ENCODE results near the gene HDAC5. TPM values are rescaled to one million over a fixed set of nuclear protein-coding genes. Genes with fewer than 3 reads are reported as not detected.
"Not testable (repeated sequence)": the region's sequence is repeated elsewhere in the genome, so short reads cannot be mapped to it uniquely, and the experiment has no call there.

Gene HDAC5
- total and polyA plus RNA-seq, 2 donors (not counting 1 experiment from before 2014, with no cell fraction given), result 31.3 to 125 TPM

DNA sequence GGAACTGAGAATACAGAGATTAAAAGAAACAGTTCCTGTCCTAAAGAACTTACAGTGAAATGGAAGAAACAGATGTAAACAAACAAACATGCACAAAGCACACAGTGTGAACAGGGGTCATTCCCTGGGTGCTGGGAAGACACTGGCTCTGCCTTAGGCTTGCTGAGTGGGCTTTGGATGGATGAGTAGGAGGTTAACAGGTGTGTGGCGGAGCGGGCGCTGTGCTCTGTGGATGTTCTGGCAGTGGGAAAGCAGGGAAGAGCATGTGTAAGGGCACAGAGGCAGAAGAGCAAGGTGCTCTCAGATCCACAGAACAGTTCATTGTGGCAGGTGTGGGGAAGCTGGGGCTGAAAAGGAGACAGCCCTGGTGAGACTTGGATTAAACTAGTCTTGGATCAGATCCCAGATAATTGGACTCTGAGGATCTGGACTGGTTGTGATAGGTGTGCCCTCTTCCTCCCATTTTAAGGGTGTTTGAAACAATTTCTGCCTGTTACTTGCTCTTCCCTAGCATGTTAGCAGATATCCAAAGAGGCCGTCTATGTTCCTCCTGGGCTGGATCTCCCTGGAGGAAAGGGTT, 26.4 kb upstream of the HDAC5 start:
- no peak for DNase-seq (ENCODE audit: low read depth in 2 of 2)
- no peak overlapping the region for H3K27ac ChIP-seq (ENCODE audit: insufficient read depth, low read length)
- peaks cover 4% of the 10 kb centered on the region for H3K79me2 ChIP-seq (ENCODE audit: control insufficient read depth, insufficient read depth, low read length)
- peaks cover 13% of the 10 kb centered on the region for H3K36me3 ChIP-seq (ENCODE audit: control insufficient read depth, insufficient read depth, low read length)
- no peak for TF ChIP-seq EZH2 (IDR thresholded peaks at IDR 0.05; ENCODE audit: low read length, missing control alignments)
- TF ChIP-seq, protein P1, sequence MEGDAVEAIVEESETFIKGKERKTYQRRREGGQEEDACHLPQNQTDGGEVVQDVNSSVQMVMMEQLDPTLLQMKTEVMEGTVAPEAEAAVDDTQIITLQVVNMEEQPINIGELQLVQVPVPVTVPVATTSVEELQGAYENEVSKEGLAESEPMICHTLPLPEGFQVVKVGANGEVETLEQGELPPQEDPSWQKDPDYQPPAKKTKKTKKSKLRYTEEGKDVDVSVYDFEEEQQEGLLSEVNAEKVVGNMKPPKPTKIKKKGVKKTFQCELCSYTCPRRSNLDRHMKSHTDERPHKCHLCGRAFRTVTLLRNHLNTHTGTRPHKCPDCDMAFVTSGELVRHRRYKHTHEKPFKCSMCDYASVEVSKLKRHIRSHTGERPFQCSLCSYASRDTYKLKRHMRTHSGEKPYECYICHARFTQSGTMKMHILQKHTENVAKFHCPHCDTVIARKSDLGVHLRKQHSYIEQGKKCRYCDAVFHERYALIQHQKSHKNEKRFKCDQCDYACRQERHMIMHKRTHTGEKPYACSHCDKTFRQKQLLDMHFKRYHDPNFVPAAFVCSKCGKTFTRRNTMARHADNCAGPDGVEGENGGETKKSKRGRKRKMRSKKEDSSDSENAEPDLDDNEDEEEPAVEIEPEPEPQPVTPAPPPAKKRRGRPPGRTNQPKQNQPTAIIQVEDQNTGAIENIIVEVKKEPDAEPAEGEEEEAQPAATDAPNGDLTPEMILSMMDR (conservative IDR thresholded peaks at IDR 0.05 in 1 of 2, IDR thresholded peaks at IDR 0.05 in 1 of 2; ENCODE audit: low read depth in 1 of 2, low read length in 2 of 2), result no peak
- no peaks in the 10 kb centered on the region for H4K20me1 ChIP-seq (ENCODE audit: control insufficient read depth, extremely low read depth, insufficient read depth, low read length)
- H2AFZ ChIP-seq (ENCODE audit: low read length), result no peak overlapping the region
- H3K9ac ChIP-seq (ENCODE audit: insufficient read depth, low read length), result no peak overlapping the region
- H3K4me3 ChIP-seq (replicated peaks in 1 of 4; ENCODE audit: control extremely low read depth in 1 of 4, insufficient read depth in 1 of 4, low read depth in 3 of 4, low read length in 4 of 4), result no peak overlapping the region
- H3K4me1 ChIP-seq (ENCODE audit: control insufficient read depth, extremely low read depth, insufficient read depth, low read length), result no peaks in the 10 kb centered on the region
- no peak overlapping the region for H3K4me2 ChIP-seq (ENCODE audit: extremely low read depth, insufficient read depth, low read length)
- no peaks in the 10 kb centered on the region for H3K9me3 ChIP-seq (ENCODE audit: control insufficient read depth, insufficient read depth, low read depth, low read length)
- no peaks in the 10 kb centered on the region for H3K27me3 ChIP-seq (ENCODE audit: control insufficient read depth, insufficient read depth, low read length)

GRCh38 chr17:44149066-44149465, 25.6 kb upstream of the HDAC5 start:
- not testable (repeated sequence) for H3K4me1 ChIP-seq (ENCODE audit: control insufficient read depth, extremely low read depth, insufficient read depth, low read length); H3K9ac ChIP-seq (ENCODE audit: insufficient read depth, low read length); DNase-seq (ENCODE audit: low read depth in 2 of 2); H3K4me2 ChIP-seq (ENCODE audit: extremely low read depth, insufficient read depth, low read length); H2AFZ ChIP-seq (ENCODE audit: low read length); H4K20me1 ChIP-seq (ENCODE audit: control insufficient read depth, extremely low read depth, insufficient read depth, low read length); H3K79me2 ChIP-seq (ENCODE audit: control insufficient read depth, insufficient read depth, low read length); H3K9me3 ChIP-seq (ENCODE audit: control insufficient read depth, insufficient read depth, low read depth, low read length); H3K4me3 ChIP-seq (replicated peaks in 1 of 4; ENCODE audit: control extremely low read depth in 1 of 4, insufficient read depth in 1 of 4, low read depth in 3 of 4, low read length in 4 of 4); H3K27me3 ChIP-seq (ENCODE audit: control insufficient read depth, insufficient read depth, low read length); H3K27ac ChIP-seq (ENCODE audit: insufficient read depth, low read length)
- peaks cover 10% of the 10 kb centered on the region for H3K36me3 ChIP-seq (ENCODE audit: control insufficient read depth, insufficient read depth, low read length)

DNA sequence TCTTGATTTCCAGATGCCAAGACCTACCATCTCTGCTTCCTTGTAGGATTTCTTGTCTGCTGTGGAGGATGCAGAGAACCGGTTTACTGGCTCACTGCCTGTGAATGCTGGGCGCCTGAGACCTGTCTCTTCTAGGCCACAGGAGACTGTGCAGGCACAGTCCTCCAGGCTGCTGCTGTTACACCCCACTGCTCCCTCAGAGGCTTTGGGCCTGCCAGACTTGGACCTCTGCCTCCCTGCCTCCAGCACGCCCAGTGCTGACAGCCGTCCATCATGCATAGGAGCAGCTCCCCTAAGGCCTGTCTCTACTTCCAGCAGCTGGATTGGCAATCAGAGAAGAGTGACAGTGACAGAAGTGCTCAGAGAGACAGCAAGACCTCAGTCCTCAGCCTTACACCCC, 24.4 kb upstream of the HDAC5 start:
- no peak overlapping the region for H2AFZ ChIP-seq (ENCODE audit: low read length)
- peaks cover 4% of the 10 kb centered on the region for H3K79me2 ChIP-seq (ENCODE audit: control insufficient read depth, insufficient read depth, low read length)
- no peak overlapping the region for H3K4me2 ChIP-seq (ENCODE audit: extremely low read depth, insufficient read depth, low read length)
- no peaks in the 10 kb centered on the region for H4K20me1 ChIP-seq (ENCODE audit: control insufficient read depth, extremely low read depth, insufficient read depth, low read length)
- H3K36me3 ChIP-seq (ENCODE audit: control insufficient read depth, insufficient read depth, low read length), result peaks cover 10% of the 10 kb centered on the region
- H3K27me3 ChIP-seq (ENCODE audit: control insufficient read depth, insufficient read depth, low read length), result no peaks in the 10 kb centered on the region
- no peak overlapping the region for H3K9ac ChIP-seq (ENCODE audit: insufficient read depth, low read length)
- H3K4me3 ChIP-seq (replicated peaks in 1 of 4; ENCODE audit: control extremely low read depth in 1 of 4, insufficient read depth in 1 of 4, low read depth in 3 of 4, low read length in 4 of 4), result no peak overlapping the region
- peaks cover under 1% of the 10 kb centered on the region for H3K4me1 ChIP-seq (ENCODE audit: control insufficient read depth, extremely low read depth, insufficient read depth, low read length)
- H3K9me3 ChIP-seq (ENCODE audit: control insufficient read depth, insufficient read depth, low read depth, low read length), result no peaks in the 10 kb centered on the region
- TF ChIP-seq EZH2 (IDR thresholded peaks at IDR 0.05; ENCODE audit: low read length, missing control alignments), result no peak
- TF ChIP-seq, protein P1 (conservative IDR thresholded peaks at IDR 0.05 in 1 of 2, IDR thresholded peaks at IDR 0.05 in 1 of 2; ENCODE audit: low read depth in 1 of 2, low read length in 2 of 2), result no peak
- DNase-seq (ENCODE audit: low read depth in 2 of 2), result no peak
- H3K27ac ChIP-seq (ENCODE audit: insufficient read depth, low read length), result no peak overlapping the region
